NCI-H69 (cell line): ENCODE data around the gene MKRN3.
"Not testable (repeated sequence)": the region's sequence is repeated elsewhere in the genome, so short reads cannot be mapped to it uniquely, and the experiment has no call there.

ENCODE experiments used
- DNase-seq: peaks from one replicate; lab custom pipeline; 2025; lab: John Stamatoyannopoulos, UW

Gene MKRN3

DNA sequence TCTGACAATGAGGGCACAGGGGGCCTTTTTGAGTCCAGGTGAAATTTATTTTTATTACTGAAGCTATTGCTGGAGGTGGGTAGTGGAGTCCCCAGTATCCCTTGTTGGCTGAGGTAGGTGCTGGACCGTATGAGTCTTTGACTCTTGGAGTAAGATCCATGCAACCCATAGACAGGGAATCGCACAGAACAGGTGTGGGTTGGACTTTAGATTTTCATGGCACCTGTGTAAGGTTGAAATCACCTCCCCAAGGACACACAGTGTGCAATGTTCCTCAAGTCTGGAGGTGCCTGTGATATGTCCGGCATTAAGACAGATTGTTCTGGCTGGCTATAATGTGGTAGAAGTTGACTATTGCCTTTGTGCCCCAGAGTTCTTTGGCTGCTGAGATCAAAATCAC, 23.5 kb downstream of the MKRN3 start:
- DNase-seq = no peak

DNA sequence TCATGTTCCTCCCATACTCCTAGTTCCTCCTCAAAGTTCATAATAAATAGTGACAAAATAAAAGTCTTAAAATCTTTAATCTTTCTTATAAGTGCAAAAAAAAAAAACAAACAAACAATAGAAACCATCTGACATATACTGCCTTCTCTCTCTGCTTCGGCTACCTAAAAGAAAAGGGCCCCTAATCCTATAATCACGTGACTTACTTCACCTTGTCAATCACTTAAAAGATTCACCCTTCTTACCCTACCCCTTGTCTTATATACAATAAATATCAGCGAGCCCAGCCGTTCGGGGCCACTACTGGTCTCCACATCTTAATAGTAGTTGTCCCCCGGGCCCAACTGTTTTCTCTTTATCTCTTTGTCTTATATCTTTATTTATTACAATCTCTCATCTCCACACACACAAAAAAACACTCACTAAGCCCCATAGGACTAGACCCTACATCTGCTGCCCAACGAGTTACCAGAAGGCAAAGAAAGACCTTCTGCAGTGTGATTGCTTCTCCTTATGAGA, 28.8 kb downstream of the MKRN3 start:
- no peak for DNase-seq

DNA sequence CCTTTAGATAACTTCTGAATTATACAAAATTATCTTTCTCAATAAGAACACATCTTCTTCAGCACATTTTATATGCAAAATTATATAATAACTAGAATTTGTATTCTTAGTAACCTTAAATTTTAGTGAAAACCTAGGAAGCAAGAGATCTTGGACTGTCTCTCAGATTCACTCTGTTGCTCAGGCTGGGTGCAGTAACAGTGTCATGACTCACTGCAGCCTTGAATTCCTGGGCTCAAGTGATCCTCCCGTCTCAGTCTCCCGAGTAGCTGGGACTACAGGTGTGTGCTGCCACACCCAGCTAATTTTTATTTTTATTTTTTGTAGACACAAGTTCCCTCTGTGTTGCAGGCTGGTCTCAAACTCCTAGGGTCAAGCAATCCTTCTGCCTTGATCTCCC, 29.9 kb downstream of the MKRN3 start:
- no peak for DNase-seq

DNA sequence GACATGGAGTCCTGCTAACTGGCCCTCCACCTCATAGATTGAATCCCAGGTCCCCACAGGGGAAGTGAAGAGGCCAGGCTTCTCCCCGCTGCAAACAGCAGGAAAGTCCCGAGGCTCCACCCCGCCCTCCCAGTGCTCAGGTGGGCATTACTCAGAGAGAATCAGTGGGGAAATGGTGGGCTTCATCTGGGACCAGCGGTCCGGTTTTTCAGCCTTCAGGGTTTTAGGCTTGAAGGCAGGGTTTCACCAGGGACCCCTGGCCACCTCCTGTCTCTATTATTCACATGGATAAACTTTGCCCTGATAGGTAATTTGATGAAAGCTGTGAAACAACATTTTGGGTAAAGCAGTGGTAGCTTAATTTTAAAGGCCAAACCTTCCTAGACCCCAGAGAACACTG, 31.3 kb downstream of the MKRN3 start:
- no peak for DNase-seq

DNA sequence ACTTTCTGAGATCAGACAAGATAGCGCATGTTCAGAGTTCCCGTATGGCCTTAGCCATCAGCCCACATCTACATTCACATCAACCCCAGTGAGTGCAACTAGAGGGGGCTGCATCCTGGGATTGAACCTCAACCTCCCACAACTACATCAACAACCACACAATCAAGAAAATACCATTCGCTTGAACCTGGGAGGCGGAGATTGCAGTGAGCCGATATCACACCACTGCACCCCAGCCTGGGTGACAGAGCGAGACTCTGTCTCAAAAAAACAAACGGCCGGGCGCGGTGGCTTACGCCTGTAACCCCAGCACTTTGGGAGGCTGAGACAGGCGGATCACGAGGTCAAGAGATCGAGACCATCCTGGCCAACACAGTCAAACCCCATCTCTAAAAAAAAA, 31.8 kb downstream of the MKRN3 start:
- not testable (repeated sequence) for DNase-seq

DNA sequence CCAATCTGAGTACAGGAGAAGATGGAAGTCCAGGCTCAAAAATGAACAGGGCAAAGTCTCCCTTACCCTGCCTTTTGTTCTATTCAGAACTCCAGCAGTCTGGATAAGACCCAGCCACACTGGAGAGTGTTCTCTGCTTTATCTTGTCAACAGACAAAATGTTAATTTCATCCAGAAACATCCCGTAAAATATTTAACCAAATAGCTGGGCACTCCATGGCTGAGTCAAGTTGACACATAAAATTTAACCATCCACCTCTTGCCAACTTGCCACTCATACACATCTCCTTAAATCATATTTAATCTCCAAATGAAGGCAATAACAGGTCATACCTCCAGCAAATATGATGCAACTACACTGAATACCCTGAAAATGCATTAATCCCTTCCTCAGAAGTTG, 33.6 kb downstream of the MKRN3 start:
- no peak for DNase-seq

DNA sequence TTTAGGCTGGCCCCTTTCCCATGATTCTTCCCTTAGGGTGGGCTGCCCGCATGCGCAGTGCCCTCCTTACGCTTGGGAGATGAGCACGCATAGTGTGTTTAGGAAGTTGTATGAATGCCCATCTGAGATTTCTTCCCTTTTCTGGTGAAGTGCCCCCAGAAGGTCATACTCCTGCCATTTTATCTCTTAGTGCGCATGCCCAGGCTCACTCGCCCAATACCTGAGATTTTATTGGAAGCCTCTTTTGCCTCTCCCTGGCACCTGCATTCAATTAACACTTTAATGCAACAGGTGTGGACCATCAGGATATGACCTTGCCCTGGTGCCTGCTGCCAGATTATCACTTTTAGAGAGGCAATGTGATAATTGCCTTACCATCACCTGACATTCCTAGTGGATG, 36.6 kb downstream of the MKRN3 start:
- no peak for DNase-seq

DNA sequence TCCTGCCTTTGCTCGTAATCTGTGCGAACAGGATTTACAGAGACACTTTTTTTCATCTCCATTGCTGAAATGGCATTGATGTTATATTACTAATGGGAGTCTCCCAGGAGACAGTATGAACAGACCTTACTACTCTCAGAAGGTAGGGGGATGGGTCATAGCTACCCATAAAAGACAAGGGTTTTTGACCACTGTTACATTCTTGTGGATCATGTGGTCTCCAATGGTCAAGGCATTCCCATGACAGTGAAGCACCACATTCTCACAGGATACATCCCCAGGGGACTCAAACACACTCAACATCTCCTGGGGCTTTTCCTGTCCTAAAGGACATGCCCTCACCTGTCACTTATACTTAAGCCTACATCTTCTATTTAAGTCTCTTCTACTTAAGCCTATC, 40.8 kb downstream of the MKRN3 start:
- no peak for DNase-seq

DNA sequence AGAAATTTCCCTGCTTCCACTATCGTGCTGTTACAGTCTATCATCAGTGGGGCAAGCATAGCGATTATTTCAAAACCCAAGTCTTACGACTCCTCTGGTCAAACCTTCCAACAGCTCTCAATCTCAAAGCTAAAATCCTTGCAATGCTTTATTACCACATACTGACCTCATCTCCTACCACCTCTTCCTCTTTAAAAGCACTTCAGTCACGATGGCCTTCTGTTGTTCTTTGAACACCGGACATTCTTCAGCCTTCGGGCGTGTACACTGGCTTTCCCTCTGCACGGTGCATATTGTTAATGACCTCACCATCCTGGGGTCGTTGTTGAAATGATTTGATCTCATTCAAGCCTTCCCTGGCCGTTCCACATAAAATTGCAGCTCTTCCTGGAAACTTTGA, 51.1 kb downstream of the MKRN3 start:
- peak; percentile 8 for DNase-seq
